HepG2 (cell line): Measurements from ENCODE around the gene UAP1L1. TPM values are rescaled to one million over a fixed set of nuclear protein-coding genes. Genes with fewer than 3 reads are reported as not detected.

Experiments used
- HCFC1 ChIP-seq: fragments of 150-350 bp; IDR thresholded peaks from 2 replicates; pipeline ENCODE4 v1.6.1; 2014; ENCODE audit warnings: low read depth, low read length
- HMG20A ChIP-seq: IDR thresholded peaks from 2 replicates; pipeline ENCODE4 v1.6.1; 2016; ENCODE audit warnings: borderline replicate concordance
- NR2F1 ChIP-seq, 2 experiments: fragments of 450-650 bp in 1 of 2; formaldehyde crosslinking in 1 of 2; IDR thresholded peaks; 2 replicates each; pipeline versions ENCODE4 v1.5.0 to v1.6.1; 2016 to 2020; ENCODE audit warnings: mild to moderate bottlenecking in 1 of 2, missing compliant biosample characterization in 1 of 2, missing genetic modification reagents in 1 of 2, moderate library complexity in 1 of 2
- PHF21A ChIP-seq: sonication (generic); formaldehyde crosslinking; IDR thresholded peaks from 2 replicates; pipeline ENCODE4 v1.5.0; 2020; ENCODE audit warnings: mild to moderate bottlenecking, missing genetic modification reagents
- RBM39 ChIP-seq: fragments of 200-400 bp; formaldehyde crosslinking; IDR thresholded peaks from one replicate; pipeline ENCODE4 v1.6.1; 2018; ENCODE audit warnings: antibody characterized with exemption, mild to moderate bottlenecking, low read depth, low read length; ENCODE audit not compliant: poor library complexity, severe bottlenecking
- RORA ChIP-seq: sonication (generic); formaldehyde crosslinking; IDR thresholded peaks from 2 replicates; pipeline ENCODE4 v1.5.0; 2020; ENCODE audit warnings: mild to moderate bottlenecking, missing genetic modification reagents, moderate library complexity
- SOX5 ChIP-seq: IDR thresholded peaks from 2 replicates; pipeline ENCODE4 v1.6.1; 2016; ENCODE audit warnings: borderline replicate concordance
- ZNF101 ChIP-seq: sonication (generic); formaldehyde crosslinking; IDR thresholded peaks from 2 replicates; pipeline ENCODE4 v1.4.0; 2020; ENCODE audit warnings: mild to moderate bottlenecking, low read depth, missing genetic modification reagents, borderline replicate concordance
- ZNF121 ChIP-seq: sonication (generic); formaldehyde crosslinking; IDR thresholded peaks from 2 replicates; pipeline ENCODE4 v1.5.0; 2020; ENCODE audit warnings: mild to moderate bottlenecking, missing genetic modification reagents
- ZNF235 ChIP-seq: sonication (generic); formaldehyde crosslinking; IDR thresholded peaks from 2 replicates; pipeline ENCODE4 v1.8.1; 2023; ENCODE audit warnings: mild to moderate bottlenecking, missing genetic modification reagents, borderline replicate concordance
- ZNF775 ChIP-seq: sonication (generic); formaldehyde crosslinking; IDR thresholded peaks from 2 replicates; pipeline ENCODE4 v1.4.0; 2020; ENCODE audit warnings: missing genetic modification reagents, mild to moderate bottlenecking, moderate library complexity, borderline replicate concordance
- ZNF891 ChIP-seq: sonication (generic); formaldehyde crosslinking; IDR thresholded peaks from 2 replicates; pipeline ENCODE4 v1.5.0; 2020; ENCODE audit warnings: mild to moderate bottlenecking, missing genetic modification reagents
- polyA plus RNA-seq, 8 experiments: library from polyadenylated mRNA; depleted of rRNA in 3 of 8; stranded (reverse) in 7 of 8; unstranded in 1 of 8; fragments of >200 nt; fragmentation: Illumina TruSeq in 4 of 8; extraction: Trizol in 4 of 8; gene quantifications; 2 replicates each; pipeline versions ENCODE4 v1.2.1 to v1.2.3, GENCODE V29; 2011 to 2016; ENCODE audit warnings: low read depth in 4 of 8, missing spikeins in 1 of 8, mixed read lengths in 1 of 8; ENCODE audit not compliant: insufficient read depth in 1 of 8
- total RNA-seq, 5 experiments: library from RNA; depleted of rRNA; stranded (reverse); fragments of >200 nt; fragmentation: Illumina TruSeq; extraction: Trizol; gene quantifications; 2 replicates each; pipeline ENCODE4 v1.2.3, GENCODE V29; 2016; ENCODE audit warnings: low read depth in 1 of 5
- TF ChIP-seq, protein P1 (sequence below): sonication (generic); formaldehyde crosslinking; IDR thresholded peaks from 2 replicates; pipeline ENCODE4 v1.4.0; 2020; ENCODE audit warnings: missing genetic modification reagents
- TF ChIP-seq, protein P2 (sequence below): IDR thresholded peaks from 2 replicates; pipeline ENCODE4 v1.6.1; 2016; ENCODE audit warnings: missing compliant biosample characterization, missing genetic modification reagents, borderline replicate concordance
- TF ChIP-seq, protein P3 (sequence below): sonication (generic); formaldehyde crosslinking; IDR thresholded peaks from 2 replicates; pipeline ENCODE4 v1.4.0; 2020; ENCODE audit warnings: missing genetic modification reagents
- TF ChIP-seq, protein P4 (sequence below), 2 experiments: sonication (generic) in 1 of 2; formaldehyde crosslinking in 1 of 2; IDR thresholded peaks; 2 replicates each; pipeline versions ENCODE4 v1.4.0 to v1.6.1; 2018 to 2020; ENCODE audit warnings: missing genetic modification reagents in 2 of 2, borderline replicate concordance in 1 of 2, low read depth in 1 of 2, mild to moderate bottlenecking in 1 of 2, missing biosample characterization in 1 of 2
- TF ChIP-seq, protein P5 (sequence below): sonication (generic); formaldehyde crosslinking; IDR thresholded peaks from 2 replicates; pipeline ENCODE4 v1.9.0; 2022; ENCODE audit warnings: low read depth, missing genetic modification reagents
- TF ChIP-seq, protein P6 (sequence below): IDR thresholded peaks from 2 replicates; pipeline ENCODE4 v1.6.1; 2018; ENCODE audit warnings: missing genetic modification reagents, mild to moderate bottlenecking, missing compliant biosample characterization

Gene UAP1L1
- total and polyA plus RNA-seq, 2 of the 13 experiments (the other 11 are each of a cell fraction or from before 2014, with no cell fraction given) = 5.4 to 6.4 TPM

DNA sequence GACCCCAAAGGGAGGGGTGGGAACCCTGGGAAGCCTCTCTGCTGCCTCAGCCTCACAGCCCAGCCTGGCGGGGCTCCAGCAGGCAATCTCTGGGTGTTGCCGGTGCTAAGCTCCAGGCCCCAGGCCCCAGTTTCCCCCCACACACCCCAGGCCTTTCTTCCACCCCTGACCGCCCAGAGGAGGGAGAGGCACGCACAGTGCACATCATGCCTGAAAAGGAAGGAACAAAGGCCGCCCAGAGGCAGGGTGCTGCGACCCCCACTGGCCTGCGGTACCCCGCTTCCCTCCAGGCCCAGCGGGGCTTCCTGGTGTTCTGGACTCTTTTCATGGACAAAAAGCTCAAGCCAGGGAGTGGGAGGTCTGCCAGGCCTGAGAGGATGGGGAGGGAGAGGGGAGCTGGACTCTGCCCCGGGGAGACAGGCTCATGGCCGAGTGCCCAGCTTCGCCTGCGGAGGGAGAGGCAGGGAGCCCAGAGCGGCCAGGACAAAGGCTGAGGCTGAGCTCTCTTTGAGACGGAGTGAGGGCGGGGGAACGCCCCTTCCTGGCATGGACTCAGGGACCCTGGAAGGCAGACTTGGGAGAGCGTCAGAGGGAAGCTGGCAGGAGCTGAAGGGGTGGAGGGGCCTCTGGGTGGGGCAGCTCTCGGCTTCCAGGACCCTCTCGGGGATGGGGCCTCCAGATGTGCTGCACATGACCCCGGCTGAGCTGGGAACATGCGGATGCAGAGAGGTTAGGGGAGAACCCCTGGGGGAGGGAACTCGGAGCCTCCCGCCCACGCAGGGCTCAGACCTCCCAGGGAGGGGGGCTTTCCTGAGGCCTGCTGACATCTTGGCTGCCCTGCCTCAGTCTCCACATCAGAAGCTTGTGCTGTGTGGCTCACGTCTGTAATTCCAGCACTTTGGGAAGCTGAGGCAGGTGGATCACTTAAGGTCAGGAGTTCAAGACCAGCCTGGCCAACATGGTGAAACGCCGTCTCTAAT lies 21.6 kb upstream of the UAP1L1 start (continued):
- TF ChIP-seq SOX5 (CRISPR knock-in tag) = peak; percentile 43; the same call in 1 of the 2 replicates
- 0 out of 2 replicates have a peak, but pooled peaks have one; percentile 26 for TF ChIP-seq ZNF101 (CRISPR knock-in tag)
- TF ChIP-seq HCFC1 = 0 out of 2 replicates have a peak, but pooled peaks have one; percentile 11
- TF ChIP-seq, protein P1, sequence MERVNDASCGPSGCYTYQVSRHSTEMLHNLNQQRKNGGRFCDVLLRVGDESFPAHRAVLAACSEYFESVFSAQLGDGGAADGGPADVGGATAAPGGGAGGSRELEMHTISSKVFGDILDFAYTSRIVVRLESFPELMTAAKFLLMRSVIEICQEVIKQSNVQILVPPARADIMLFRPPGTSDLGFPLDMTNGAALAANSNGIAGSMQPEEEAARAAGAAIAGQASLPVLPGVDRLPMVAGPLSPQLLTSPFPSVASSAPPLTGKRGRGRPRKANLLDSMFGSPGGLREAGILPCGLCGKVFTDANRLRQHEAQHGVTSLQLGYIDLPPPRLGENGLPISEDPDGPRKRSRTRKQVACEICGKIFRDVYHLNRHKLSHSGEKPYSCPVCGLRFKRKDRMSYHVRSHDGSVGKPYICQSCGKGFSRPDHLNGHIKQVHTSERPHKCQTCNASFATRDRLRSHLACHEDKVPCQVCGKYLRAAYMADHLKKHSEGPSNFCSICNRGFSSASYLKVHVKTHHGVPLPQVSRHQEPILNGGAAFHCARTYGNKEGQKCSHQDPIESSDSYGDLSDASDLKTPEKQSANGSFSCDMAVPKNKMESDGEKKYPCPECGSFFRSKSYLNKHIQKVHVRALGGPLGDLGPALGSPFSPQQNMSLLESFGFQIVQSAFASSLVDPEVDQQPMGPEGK (CRISPR knock-in tag) = peak; percentile 87
- TF ChIP-seq, protein P2, sequence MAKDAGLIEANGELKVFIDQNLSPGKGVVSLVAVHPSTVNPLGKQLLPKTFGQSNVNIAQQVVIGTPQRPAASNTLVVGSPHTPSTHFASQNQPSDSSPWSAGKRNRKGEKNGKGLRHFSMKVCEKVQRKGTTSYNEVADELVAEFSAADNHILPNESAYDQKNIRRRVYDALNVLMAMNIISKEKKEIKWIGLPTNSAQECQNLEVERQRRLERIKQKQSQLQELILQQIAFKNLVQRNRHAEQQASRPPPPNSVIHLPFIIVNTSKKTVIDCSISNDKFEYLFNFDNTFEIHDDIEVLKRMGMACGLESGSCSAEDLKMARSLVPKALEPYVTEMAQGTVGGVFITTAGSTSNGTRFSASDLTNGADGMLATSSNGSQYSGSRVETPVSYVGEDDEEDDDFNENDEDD = peak; percentile 57; the same call in 1 of the 2 replicates
- peak; percentile 91 for TF ChIP-seq PHF21A (CRISPR knock-in tag)
- no peak for TF ChIP-seq NR2F1 (CRISPR knock-in tag; IDR thresholded peaks at IDR 0.05)
- TF ChIP-seq, protein P3, sequence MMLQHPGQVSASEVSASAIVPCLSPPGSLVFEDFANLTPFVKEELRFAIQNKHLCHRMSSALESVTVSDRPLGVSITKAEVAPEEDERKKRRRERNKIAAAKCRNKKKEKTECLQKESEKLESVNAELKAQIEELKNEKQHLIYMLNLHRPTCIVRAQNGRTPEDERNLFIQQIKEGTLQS (CRISPR knock-in tag) = peak; percentile 49; the same call in 1 of the 2 replicates
- 0 out of 2 replicates have a peak, but pooled peaks have one; percentile 15 for TF ChIP-seq ZNF121
- peak; percentile 38; the same call in 1 of the 2 replicates for TF ChIP-seq HMG20A (CRISPR knock-in tag)
- TF ChIP-seq, protein P4, sequence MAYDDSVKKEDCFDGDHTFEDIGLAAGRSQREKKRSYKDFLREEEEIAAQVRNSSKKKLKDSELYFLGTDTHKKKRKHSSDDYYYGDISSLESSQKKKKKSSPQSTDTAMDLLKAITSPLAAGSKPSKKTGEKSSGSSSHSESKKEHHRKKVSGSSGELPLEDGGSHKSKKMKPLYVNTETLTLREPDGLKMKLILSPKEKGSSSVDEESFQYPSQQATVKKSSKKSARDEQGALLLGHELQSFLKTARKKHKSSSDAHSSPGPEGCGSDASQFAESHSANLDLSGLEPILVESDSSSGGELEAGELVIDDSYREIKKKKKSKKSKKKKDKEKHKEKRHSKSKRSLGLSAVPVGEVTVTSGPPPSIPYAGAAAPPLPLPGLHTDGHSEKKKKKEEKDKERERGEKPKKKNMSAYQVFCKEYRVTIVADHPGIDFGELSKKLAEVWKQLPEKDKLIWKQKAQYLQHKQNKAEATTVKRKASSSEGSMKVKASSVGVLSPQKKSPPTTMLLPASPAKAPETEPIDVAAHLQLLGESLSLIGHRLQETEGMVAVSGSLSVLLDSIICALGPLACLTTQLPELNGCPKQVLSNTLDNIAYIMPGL (CRISPR knock-in tag; IDR thresholded peaks at IDR 0.05; ENCODE audit: borderline replicate concordance in 1 of 2, low read depth in 1 of 2) = peak; percentile 47 to 70; a peak in 2 of 4 replicates
- TF ChIP-seq ZNF235 (CRISPR knock-in tag) = peak; percentile 50; the same call in 1 of the 2 replicates
- no peak for TF ChIP-seq ZNF775 (CRISPR knock-in tag)
- TF ChIP-seq ZNF891 (CRISPR knock-in tag) = peak; percentile 38; the same call in 1 of the 2 replicates
- TF ChIP-seq RBM39 = peak; percentile 53
- TF ChIP-seq, protein P5, sequence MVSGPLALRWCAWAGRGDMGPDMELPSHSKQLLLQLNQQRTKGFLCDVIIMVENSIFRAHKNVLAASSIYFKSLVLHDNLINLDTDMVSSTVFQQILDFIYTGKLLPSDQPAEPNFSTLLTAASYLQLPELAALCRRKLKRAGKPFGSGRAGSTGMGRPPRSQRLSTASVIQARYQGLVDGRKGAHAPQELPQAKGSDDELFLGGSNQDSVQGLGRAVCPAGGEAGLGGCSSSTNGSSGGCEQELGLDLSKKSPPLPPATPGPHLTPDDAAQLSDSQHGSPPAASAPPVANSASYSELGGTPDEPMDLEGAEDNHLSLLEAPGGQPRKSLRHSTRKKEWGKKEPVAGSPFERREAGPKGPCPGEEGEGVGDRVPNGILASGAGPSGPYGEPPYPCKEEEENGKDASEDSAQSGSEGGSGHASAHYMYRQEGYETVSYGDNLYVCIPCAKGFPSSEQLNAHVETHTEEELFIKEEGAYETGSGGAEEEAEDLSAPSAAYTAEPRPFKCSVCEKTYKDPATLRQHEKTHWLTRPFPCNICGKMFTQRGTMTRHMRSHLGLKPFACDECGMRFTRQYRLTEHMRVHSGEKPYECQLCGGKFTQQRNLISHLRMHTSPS (CRISPR knock-in tag) = peak; percentile 91
- TF ChIP-seq RORA (CRISPR knock-in tag) = no peak
- TF ChIP-seq, protein P6, sequence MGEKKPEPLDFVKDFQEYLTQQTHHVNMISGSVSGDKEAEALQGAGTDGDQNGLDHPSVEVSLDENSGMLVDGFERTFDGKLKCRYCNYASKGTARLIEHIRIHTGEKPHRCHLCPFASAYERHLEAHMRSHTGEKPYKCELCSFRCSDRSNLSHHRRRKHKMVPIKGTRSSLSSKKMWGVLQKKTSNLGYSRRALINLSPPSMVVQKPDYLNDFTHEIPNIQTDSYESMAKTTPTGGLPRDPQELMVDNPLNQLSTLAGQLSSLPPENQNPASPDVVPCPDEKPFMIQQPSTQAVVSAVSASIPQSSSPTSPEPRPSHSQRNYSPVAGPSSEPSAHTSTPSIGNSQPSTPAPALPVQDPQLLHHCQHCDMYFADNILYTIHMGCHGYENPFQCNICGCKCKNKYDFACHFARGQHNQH (CRISPR knock-in tag) = peak; percentile 52
